H9 (cell line): ENCODE measurements around the gene SLCO2A1. TPM values are rescaled to one million over a fixed set of nuclear protein-coding genes. Genes with fewer than 3 reads are reported as not detected.

ENCODE experiments used
- DNase-seq: peaks from one replicate; pipeline ENCODE4 v3.0.0-alpha.2; 2017
- H2AFZ ChIP-seq: one replicate; pipeline ENCODE4 v1.6.1; 2013; ENCODE audit warnings: mild to moderate bottlenecking, low read length, control low read depth, moderate library complexity
- H2AK5ac ChIP-seq: 2 replicates; pipeline ENCODE4 v1.6.1; 2013; ENCODE audit warnings: low read length, control low read depth, mixed read lengths; ENCODE audit not compliant: insufficient read length
- H2BK120ac ChIP-seq: one replicate; pipeline ENCODE4 v1.6.1; 2013; ENCODE audit warnings: low read depth, mild to moderate bottlenecking, low read length, control low read depth, inconsistent platforms; ENCODE audit not compliant: poor library complexity, severe bottlenecking
- H2BK12ac ChIP-seq: 2 replicates; pipeline ENCODE4 v1.6.1; 2013; ENCODE audit warnings: low read length, control low read depth, mixed read lengths, low read depth; ENCODE audit not compliant: insufficient read length
- H2BK15ac ChIP-seq: 2 replicates; pipeline ENCODE4 v1.6.1; 2013; ENCODE audit warnings: low read depth, low read length, control low read depth
- H2BK20ac ChIP-seq: one replicate; pipeline ENCODE4 v1.6.1; 2013; ENCODE audit warnings: low read depth, mild to moderate bottlenecking, low read length, control low read depth, inconsistent platforms; ENCODE audit not compliant: poor library complexity, severe bottlenecking
- H2BK5ac ChIP-seq: 2 replicates; pipeline ENCODE4 v1.6.1; 2013; ENCODE audit warnings: low read length, control low read depth, mixed read lengths; ENCODE audit not compliant: insufficient read length
- H3K14ac ChIP-seq: 2 replicates; pipeline ENCODE4 v1.6.1; 2013; ENCODE audit warnings: low read length, control low read depth; ENCODE audit not compliant: insufficient read depth
- H3K18ac ChIP-seq: 2 replicates; pipeline ENCODE4 v1.6.1; 2013; ENCODE audit warnings: low read depth, mild to moderate bottlenecking, mixed read lengths, low read length, control low read depth; ENCODE audit not compliant: insufficient read length
- H3K23ac ChIP-seq: 2 replicates; pipeline ENCODE4 v1.6.1; 2013; ENCODE audit warnings: low read length, control low read depth, mixed read lengths, low read depth; ENCODE audit not compliant: insufficient read length
- H3K23me2 ChIP-seq: 2 replicates; pipeline ENCODE4 v1.6.1; 2013; ENCODE audit warnings: low read depth, mild to moderate bottlenecking, mixed read lengths, low read length, control low read depth; ENCODE audit not compliant: insufficient read length, poor library complexity, severe bottlenecking
- H3K27ac ChIP-seq: 2 replicates; pipeline ENCODE4 v1.5.1; 2013; ENCODE audit warnings: low read length, control low read depth, mixed read lengths, low read depth; ENCODE audit not compliant: insufficient read length
- H3K27me3 ChIP-seq: 2 replicates; pipeline ENCODE4 v1.6.1; 2013; ENCODE audit warnings: low read length, control low read depth, inconsistent platforms; ENCODE audit not compliant: insufficient read depth
- H3K4ac ChIP-seq: 2 replicates; pipeline ENCODE4 v1.6.1; 2013; ENCODE audit warnings: low read depth, mild to moderate bottlenecking, control low read depth, inconsistent platforms, low read length, moderate library complexity
- H3K4me1 ChIP-seq: 2 replicates; pipeline ENCODE4 v1.6.1; 2013; ENCODE audit warnings: low read length, control low read depth, inconsistent platforms; ENCODE audit not compliant: insufficient read depth
- H3K4me2 ChIP-seq: 2 replicates; pipeline ENCODE4 v1.6.1; 2013; ENCODE audit warnings: low read length, control low read depth, mixed read lengths; ENCODE audit not compliant: insufficient read length, insufficient read depth
- H3K56ac ChIP-seq: 2 replicates; pipeline ENCODE4 v1.6.1; 2013; ENCODE audit warnings: low read depth, mild to moderate bottlenecking, mixed read lengths, low read length, control low read depth; ENCODE audit not compliant: insufficient read length
- H3K79me1 ChIP-seq: 2 replicates; pipeline ENCODE4 v1.6.1; 2013; ENCODE audit warnings: low read depth, mild to moderate bottlenecking, moderate library complexity, low read length, control low read depth, inconsistent platforms; ENCODE audit not compliant: insufficient read depth, poor library complexity, severe bottlenecking
- H3K79me2 ChIP-seq: 2 replicates; pipeline ENCODE4 v1.6.1; 2013; ENCODE audit warnings: low read length, control low read depth, inconsistent platforms; ENCODE audit not compliant: insufficient read depth
- H3K9ac ChIP-seq: 2 replicates; pipeline ENCODE4 v1.6.1; 2013; ENCODE audit warnings: low read length, control low read depth, mixed read lengths; ENCODE audit not compliant: insufficient read length; ENCODE audit errors: extremely low read depth
- H3K9me3 ChIP-seq: one replicate; pipeline ENCODE4 v1.6.1; 2013; ENCODE audit warnings: low read depth, low read length, inconsistent platforms; ENCODE audit not compliant: control insufficient read depth
- H3T11ph ChIP-seq: one replicate; pipeline ENCODE4 v1.6.1; 2013; ENCODE audit warnings: mild to moderate bottlenecking, low read length, control low read depth, inconsistent platforms
- H4K20me1 ChIP-seq: one replicate; pipeline ENCODE4 v1.6.1; 2013; ENCODE audit not compliant: control insufficient read depth, insufficient read length, insufficient read depth
- H4K5ac ChIP-seq: 2 replicates; pipeline ENCODE4 v1.6.1; 2013; ENCODE audit warnings: low read depth, mild to moderate bottlenecking, mixed read lengths, low read length, control low read depth; ENCODE audit not compliant: insufficient read length
- H4K8ac ChIP-seq: replicated peaks from 2 replicates; pipeline ENCODE4 v1.6.1; 2013; ENCODE audit warnings: low read length, control low read depth, mixed read lengths, low read depth; ENCODE audit not compliant: insufficient read length
- H4K91ac ChIP-seq: 2 replicates; pipeline ENCODE4 v1.6.1; 2013; ENCODE audit warnings: low read depth, mild to moderate bottlenecking, moderate library complexity, mixed read lengths, low read length, control low read depth; ENCODE audit not compliant: insufficient read length
- H3K27ac Mint-ChIP-seq, 3 experiments: 2 replicates in 2 of 3; 3 replicates in 1 of 3; pipeline ENCODE4 v1.8.0; 2020 to 2021; ENCODE audit warnings: mixed read lengths in 3 of 3, mild to moderate bottlenecking in 1 of 3, moderate library complexity in 1 of 3
- H3K27me3 Mint-ChIP-seq: 2 replicates; pipeline ENCODE4 v1.8.0; 2021; ENCODE audit warnings: low read depth, mild to moderate bottlenecking, moderate library complexity, mixed read lengths
- H3K36me3 Mint-ChIP-seq, 3 experiments: 2 replicates in 2 of 3; 3 replicates in 1 of 3; pipeline ENCODE4 v1.8.0; 2020 to 2021; ENCODE audit warnings: low read depth in 3 of 3, mixed read lengths in 3 of 3; ENCODE audit not compliant: insufficient read depth in 1 of 3
- H3K4me1 Mint-ChIP-seq, 2 experiments: 2 replicates each; pipeline ENCODE4 v1.8.0; 2020; ENCODE audit warnings: mixed read lengths in 2 of 2
- H3K4me3 Mint-ChIP-seq, 2 experiments: 2 replicates in 1 of 2; 3 replicates in 1 of 2; pipeline ENCODE4 v1.8.0; 2020 to 2021; ENCODE audit warnings: mild to moderate bottlenecking in 2 of 2, mixed read lengths in 2 of 2, moderate library complexity in 1 of 2
- H3K9me3 Mint-ChIP-seq, 2 experiments: 2 replicates in 1 of 2; 3 replicates in 1 of 2; pipeline ENCODE4 v1.8.0; 2020; ENCODE audit warnings: mild to moderate bottlenecking in 2 of 2, mixed read lengths in 2 of 2, moderate library complexity in 1 of 2
- CTCF ChIP-seq: fragments of 200-600 bp; sonication (generic); conservative IDR thresholded peaks from 3 replicates; pipeline ENCODE4 v1.8.0; 2021; ENCODE audit warnings: antibody characterized with exemption, mild to moderate bottlenecking
- WGBS: extraction: QIAGEN DNeasy Blood & Tissue Kit; methylation state at CpG from one replicate; pipeline ENCODE4 v1.1.7; 2013; ENCODE audit warnings: missing lambda C conversion rate, low lambda C conversion rate, mixed read lengths; ENCODE audit not compliant: insufficient read length; ENCODE audit errors: extremely low coverage; 5-methylcytosine and 5-hydroxymethylcytosine counted together
- total RNA-seq: library from RNA; stranded (reverse); gene quantifications from 2 replicates; pipeline ENCODE4 v1.2.1, GENCODE V29; 2021

Gene SLCO2A1
- total RNA-seq, 1 experiment from 2014 or later: 0.98 TPM

- H3T11ph ChIP-seq: no peak overlapping the region
Measured at GRCh38 chr3:134003066-134003465, 26.7 kb downstream of the SLCO2A1 start.

More at GRCh38 chr3:134003066-134003465, 26.7 kb downstream of the SLCO2A1 start:
- Histone ChIP-seq H4K8ac (no peak overlapping the region), H3K27ac (no peak overlapping the region), H3K4ac (no peak overlapping the region), H4K20me1 (no peaks in the 10 kb centered on the region), H3K27me3 (no peaks in the 10 kb centered on the region; the same call in 1 of the 2 replicates), H3K56ac (no peak overlapping the region), H2BK12ac (no peak overlapping the region), H3K23me2 (no peaks in the 10 kb centered on the region), H3K14ac (no peak overlapping the region), H3K23ac (no peak overlapping the region), H3K9ac (no peak overlapping the region), H3K9me3 (no peaks in the 10 kb centered on the region), H2BK5ac (no peak overlapping the region), H3K18ac (no peak overlapping the region), H3K4me2 (no peak overlapping the region), H3K4me1 (no peaks in the 10 kb centered on the region), H2BK20ac (no peak overlapping the region), H3K79me1 (no peaks in the 10 kb centered on the region), H2BK120ac (no peak overlapping the region), H2AK5ac (no peak overlapping the region), H3K79me2 (no peaks in the 10 kb centered on the region), H4K91ac (no peak overlapping the region), H4K5ac (no peak overlapping the region), H2BK15ac (no peak overlapping the region), H2AFZ (no peak overlapping the region)
- Mint-ChIP-seq H3K27me3 (peaks cover 11% of the 10 kb centered on the region), H3K9me3 (peaks cover 9 to 15% of the 10 kb centered on the region in 2 experiments; a peak in 4 of 5 replicates), H3K36me3 (peaks cover 4 to 7% (median 6%) of the 10 kb centered on the region in 3 experiments; a peak in 5 of 7 replicates), H3K4me3 (no peak overlapping the region), H3K27ac (no peak overlapping the region), H3K4me1 (no peaks in the 10 kb centered on the region; a peak in 1 of 4 replicates)
- TF ChIP-seq CTCF: no peak
- WGBS: no CpG with 5 or more reads among the region's 5 CpGs
- DNase-seq: no peak
